NCI-H69 (cell line): ENCODE data around the gene RNF212.

Source experiments
- DNase-seq: peaks from one replicate; lab custom pipeline; 2025; lab: John Stamatoyannopoulos, UW

The RNF212 gene

DNA sequence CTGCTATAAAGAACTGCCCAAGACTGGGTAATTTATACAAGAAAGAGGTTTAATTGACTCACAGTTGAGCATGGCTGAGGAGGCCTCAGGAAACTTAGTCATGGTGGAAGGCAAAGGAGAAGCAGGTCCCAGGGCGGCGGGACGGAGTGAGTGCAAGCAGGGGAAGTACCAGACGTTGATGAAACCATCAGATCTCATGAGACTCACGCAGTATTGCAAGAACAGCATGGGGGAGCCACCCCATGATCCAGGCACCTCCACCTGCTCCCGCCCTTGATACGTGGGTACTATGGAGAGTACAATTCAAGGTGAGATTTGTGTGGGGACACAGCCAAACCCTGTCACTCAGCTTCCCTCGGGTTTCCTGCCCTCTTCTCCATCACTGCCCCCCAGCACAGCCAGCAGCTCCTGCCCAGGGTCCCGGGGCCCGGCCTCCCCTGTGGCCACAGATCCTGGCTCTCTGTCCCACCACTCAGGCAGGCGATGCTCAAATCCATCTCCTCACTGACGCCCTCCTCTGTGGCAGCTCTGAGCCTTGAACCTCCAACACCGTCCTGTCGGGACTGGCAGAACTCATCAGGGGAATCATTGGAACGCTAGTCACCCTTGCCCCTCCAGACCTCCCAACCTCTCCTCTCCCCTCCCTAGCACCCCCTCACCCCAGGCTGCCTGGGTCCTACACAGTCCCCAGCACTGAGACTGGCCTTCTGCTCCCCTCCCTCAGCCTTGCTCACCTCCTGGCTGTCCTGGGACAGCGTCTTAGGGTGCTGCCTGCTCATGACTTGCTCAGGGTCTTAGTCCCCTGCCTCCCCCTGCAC, 64.4 kb downstream of the RNF212 start:
- no peak for DNase-seq

DNA sequence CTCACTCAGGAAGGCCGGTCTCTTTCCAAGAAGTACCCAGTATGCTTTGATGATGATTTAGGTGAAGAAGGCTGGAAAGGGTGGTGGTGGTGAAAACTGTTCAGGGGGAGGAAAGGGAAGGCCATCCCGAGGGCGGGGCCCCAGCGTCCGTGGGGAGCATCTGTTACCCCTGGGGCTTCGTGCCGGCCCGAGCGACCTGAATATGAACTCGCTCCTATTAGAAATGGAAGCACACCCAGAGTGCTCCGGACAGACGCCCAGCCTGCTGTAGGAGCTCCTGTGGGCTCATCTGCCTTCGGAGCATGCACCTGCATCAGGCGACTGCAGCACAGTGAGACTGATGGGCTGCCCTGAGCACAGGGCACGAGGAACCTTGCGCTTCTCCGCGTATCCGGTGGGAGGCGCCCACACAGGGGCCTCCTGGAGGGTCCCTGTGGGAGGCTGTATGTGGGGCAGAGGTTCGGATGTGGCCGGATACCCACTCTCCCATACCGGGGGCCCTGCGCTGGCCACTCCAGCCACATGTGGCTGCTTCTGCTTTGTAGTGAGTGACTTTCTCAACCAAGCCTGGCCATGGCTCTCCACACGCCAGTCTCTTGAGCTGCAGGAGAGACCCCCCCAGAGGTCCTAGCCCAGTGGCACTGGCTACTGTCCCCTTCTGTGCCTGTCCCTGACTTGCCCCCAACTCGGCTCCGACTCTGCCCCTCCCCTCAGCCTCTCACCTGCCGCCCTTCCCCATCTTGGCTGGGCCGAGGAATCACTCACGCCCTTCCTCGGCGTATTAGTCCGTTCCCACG, 65.2 kb downstream of the RNF212 start:
- no peak for DNase-seq

- DNase-seq: no peak
Measured at GRCh38 chr4:1047106-1047975, 66.0 kb downstream of the RNF212 start.

DNA sequence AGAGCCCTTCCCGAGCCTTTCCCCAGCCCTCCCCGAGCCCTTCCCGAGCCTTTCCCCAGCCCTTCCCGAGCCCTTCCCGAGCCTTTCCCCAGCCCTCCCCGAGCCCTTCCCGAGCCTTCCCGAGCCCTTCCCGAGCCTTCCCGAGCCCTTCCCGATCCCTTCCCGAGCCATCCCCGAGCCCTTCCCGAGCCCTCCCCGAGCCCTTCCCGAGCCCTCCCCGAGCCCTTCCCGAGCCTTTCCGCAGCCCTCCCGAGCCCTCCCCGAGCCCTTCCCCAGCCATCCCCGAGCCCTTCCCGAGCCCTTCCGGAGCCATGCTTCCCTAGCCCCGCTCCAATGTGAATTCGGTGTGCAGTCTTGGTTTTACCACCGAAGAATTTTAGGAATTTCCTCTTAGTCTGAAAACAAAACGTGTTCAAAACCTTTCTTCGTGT, 66.8 kb downstream of the RNF212 start:
- DNase-seq: peak; percentile 66

- no peak for DNase-seq
Measured at GRCh38 chr4:1045595-1046201, 67.7 kb downstream of the RNF212 start.

- no peak for DNase-seq
Measured at GRCh38 chr4:1045193-1045594, 68.2 kb downstream of the RNF212 start.

DNA sequence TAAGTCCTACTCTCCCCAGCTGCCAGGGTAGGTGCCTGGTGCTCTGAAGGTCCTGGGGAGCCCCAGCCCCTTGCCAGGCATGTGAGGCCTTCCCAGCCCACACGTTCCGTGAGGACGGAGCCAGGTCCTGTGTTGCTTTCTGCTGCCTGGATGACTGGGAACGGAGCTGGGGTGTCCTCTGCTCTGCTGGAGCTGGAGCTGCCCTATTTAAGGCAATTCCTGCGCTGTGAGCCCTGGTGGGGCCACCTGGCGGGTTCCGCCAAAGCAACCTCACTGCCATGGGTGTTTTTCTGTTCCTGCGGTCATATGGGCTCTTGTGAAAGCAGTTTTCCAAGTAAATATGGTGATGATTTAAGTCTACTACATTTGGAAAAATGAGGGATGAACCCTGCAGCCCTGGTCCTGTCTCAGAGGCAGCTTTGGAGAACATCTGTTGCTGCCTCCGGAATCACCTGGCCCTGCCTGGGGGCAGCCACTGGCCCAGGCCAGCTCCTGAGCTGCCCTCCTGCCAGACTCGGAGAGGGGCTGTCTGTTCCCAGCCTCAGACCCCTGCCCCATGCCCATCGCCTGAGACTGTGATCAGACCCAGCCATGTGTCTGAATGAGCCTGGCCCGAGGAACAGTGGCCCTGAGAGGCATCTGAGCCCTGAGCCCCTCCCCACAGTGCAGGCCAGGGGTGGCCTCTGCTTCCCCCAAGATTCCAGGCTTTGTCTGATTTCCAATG, 68.7 kb downstream of the RNF212 start:
- no peak for DNase-seq

- peak; percentile 31 for DNase-seq
Measured at GRCh38 chr4:1043651-1044468, 69.5 kb downstream of the RNF212 start.

DNA sequence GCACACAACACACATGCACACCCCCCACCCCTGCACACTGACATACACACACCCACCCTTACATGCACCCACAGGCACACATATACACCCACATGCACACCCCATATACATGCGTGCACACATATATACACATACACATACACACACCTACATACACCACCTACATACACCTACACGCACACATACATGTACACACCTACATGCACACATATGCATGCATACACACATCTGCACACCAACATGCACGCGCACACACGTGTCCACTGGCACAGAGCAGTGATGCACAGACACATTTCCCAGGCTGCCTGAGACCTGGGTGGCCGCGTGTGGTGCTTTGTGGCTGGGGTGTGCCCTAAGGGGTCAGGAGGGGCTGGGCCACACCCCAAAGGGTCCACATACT, 70.2 kb downstream of the RNF212 start:
- DNase-seq: no peak

GRCh38 chr4:1042352-1043055, 70.9 kb downstream of the RNF212 start:
- no peak for DNase-seq

GRCh38 chr4:1041936-1042330, 71.4 kb downstream of the RNF212 start:
- no peak for DNase-seq

GRCh38 chr4:1041147-1041935, 72.0 kb downstream of the RNF212 start:
- peak; percentile 55 for DNase-seq

DNA sequence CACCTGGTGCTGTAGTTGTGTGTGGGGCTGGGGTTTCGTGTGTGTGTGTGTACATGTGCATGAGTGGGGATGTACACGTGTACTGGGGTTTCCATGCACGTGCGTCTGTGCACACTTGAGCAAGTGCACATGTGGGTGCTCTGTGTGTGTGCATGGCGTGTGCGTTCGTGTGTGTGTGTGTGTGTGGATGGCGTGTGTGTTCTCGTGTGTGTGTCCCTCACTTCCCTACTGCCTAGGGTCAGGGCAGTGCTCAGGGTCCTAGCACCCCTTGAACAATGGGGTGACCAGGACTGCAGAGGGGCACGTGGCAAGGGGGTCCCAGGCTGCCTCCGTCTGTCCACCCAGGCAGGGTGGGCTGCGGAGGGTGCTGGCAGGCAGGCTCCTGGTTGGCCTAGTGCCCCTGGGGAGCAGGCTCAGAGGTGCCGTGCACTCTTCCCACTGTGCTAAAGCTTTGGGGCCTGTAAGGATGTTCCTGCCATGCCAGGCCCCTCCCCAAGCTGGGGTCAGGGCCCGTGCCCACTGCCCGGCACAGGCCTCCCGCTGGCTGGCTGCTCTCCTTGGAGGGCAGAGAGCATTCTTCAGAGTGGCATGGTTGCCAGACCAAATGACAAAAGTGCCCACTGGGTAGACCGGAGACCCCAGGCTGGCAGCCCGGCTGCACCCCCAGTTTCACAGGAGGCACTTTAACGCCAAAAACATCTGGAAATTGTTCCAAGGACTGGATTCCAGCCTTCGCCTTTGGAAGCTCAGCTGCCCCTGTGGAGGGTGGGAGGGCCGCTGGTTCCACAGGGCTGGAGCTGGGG, 72.8 kb downstream of the RNF212 start:
- DNase-seq: no peak

GRCh38 chr4:1039493-1040343, 73.6 kb downstream of the RNF212 start:
- DNase-seq: no peak

GRCh38 chr4:1038948-1039492, 74.3 kb downstream of the RNF212 start:
- no peak for DNase-seq

GRCh38 chr4:1036976-1037810, 76.2 kb downstream of the RNF212 start:
- no peak for DNase-seq
